GM12878 (cell line): ENCODE data around the gene KIF6. TPM values are rescaled to one million over a fixed set of nuclear protein-coding genes. Genes with fewer than 3 reads are reported as not detected.

Experiments used
- ATF7 ChIP-seq: fragments of 450-650 bp; IDR thresholded peaks from 2 replicates; pipeline ENCODE4 v1.6.1; 2016; ENCODE audit warnings: low read depth, mild to moderate bottlenecking
- CEBPB ChIP-seq, 2 experiments: fragments of 150-350 bp in 1 of 2; IDR thresholded peaks; 2 replicates each; pipeline ENCODE4 v1.6.1; 2012 to 2014; ENCODE audit warnings: low read depth in 2 of 2, low read length in 2 of 2, borderline replicate concordance in 1 of 2, inconsistent platforms in 1 of 2
- CREB1 ChIP-seq: IDR thresholded peaks from 2 replicates; pipeline ENCODE4 v1.6.1; 2012; ENCODE audit warnings: low read depth, mild to moderate bottlenecking, inconsistent platforms
- EP300 ChIP-seq, 2 experiments: fragments of 150-350 bp in 1 of 2; IDR thresholded peaks; 2 replicates each; pipeline ENCODE4 v1.6.1; 2011 to 2012; ENCODE audit warnings: low read depth in 2 of 2, low read length in 2 of 2, borderline replicate concordance in 1 of 2, improper control_type of control experiment in 1 of 2, inconsistent platforms in 1 of 2; ENCODE audit not compliant: control insufficient read depth in 1 of 2
- ETV6 ChIP-seq, 2 experiments: fragments of 450-650 bp in 1 of 2; IDR thresholded peaks in 1 of 2; conservative IDR thresholded peaks in 1 of 2; 2 replicates each; pipeline ENCODE4 v1.6.1; 2014; ENCODE audit warnings: antibody characterized with exemption in 1 of 2, borderline replicate concordance in 1 of 2, low read depth in 1 of 2, mild to moderate bottlenecking in 1 of 2, moderate library complexity in 1 of 2
- EZH2 ChIP-seq: IDR thresholded peaks from 2 replicates; pipeline ENCODE4 v1.6.1; 2012; ENCODE audit warnings: low read depth, mild to moderate bottlenecking, control low read depth, inconsistent platforms, low read length, borderline replicate concordance; ENCODE audit not compliant: control insufficient read depth
- FOXM1 ChIP-seq: IDR thresholded peaks from 2 replicates; pipeline ENCODE4 v1.6.1; 2012; ENCODE audit warnings: low read depth, mild to moderate bottlenecking, inconsistent platforms, low read length, moderate library complexity
- GABPA ChIP-seq: IDR thresholded peaks from 2 replicates; pipeline ENCODE4 v1.6.1; 2014; ENCODE audit warnings: antibody characterized with exemption, low read depth, mild to moderate bottlenecking, inconsistent platforms
- HDAC6 ChIP-seq: fragments of 200-600 bp; sonication (generic); IDR thresholded peaks from one replicate; pipeline ENCODE4 v1.8.0; 2017; ENCODE audit warnings: antibody characterized with exemption; ENCODE audit not compliant: unreplicated experiment
- JUND ChIP-seq: IDR thresholded peaks from 2 replicates; pipeline ENCODE4 v1.6.1; 2012; ENCODE audit warnings: low read depth, mild to moderate bottlenecking, low read length, improper control_type of control experiment, moderate library complexity
- LARP7 ChIP-seq: fragments of 450-650 bp; IDR thresholded peaks from 2 replicates; pipeline ENCODE4 v1.6.1; 2017; ENCODE audit warnings: mild to moderate bottlenecking
- NR2C1 ChIP-seq: fragments of 450-650 bp; IDR thresholded peaks from 2 replicates; pipeline ENCODE4 v1.6.1; 2017; ENCODE audit warnings: antibody characterized with exemption, mild to moderate bottlenecking, moderate library complexity
- RUNX3 ChIP-seq: IDR thresholded peaks from 2 replicates; pipeline ENCODE4 v1.6.1; 2012; ENCODE audit warnings: low read length, inconsistent platforms
- SMAD1 ChIP-seq: fragments of 450-650 bp; IDR thresholded peaks from 2 replicates; pipeline ENCODE4 v1.6.1; 2018; ENCODE audit warnings: mild to moderate bottlenecking, low read depth; ENCODE audit not compliant: partially characterized antibody
- SREBF1 ChIP-seq: IDR thresholded peaks from 2 replicates; pipeline ENCODE4 v1.6.1; 2012; ENCODE audit warnings: mild to moderate bottlenecking, low read length
- SUPT20H ChIP-seq: IDR thresholded peaks from 2 replicates; pipeline ENCODE4 v1.6.1; 2011; ENCODE audit warnings: low read depth, mild to moderate bottlenecking, low read length, moderate library complexity, borderline replicate concordance; ENCODE audit not compliant: control insufficient read depth
- TCF12 ChIP-seq: IDR thresholded peaks from 2 replicates; pipeline ENCODE4 v1.6.1; 2011; ENCODE audit warnings: low read depth, mild to moderate bottlenecking, low read length
- TCF7 ChIP-seq: IDR thresholded peaks from 2 replicates; pipeline ENCODE4 v1.6.1; 2014; ENCODE audit warnings: antibody characterized with exemption, borderline replicate concordance
- ZNF384 ChIP-seq: IDR thresholded peaks from 2 replicates; pipeline ENCODE4 v1.6.1; 2012; ENCODE audit warnings: low read depth, mild to moderate bottlenecking, low read length, improper control_type of control experiment, borderline replicate concordance
- ZNF622 ChIP-seq: fragments of 450-650 bp; IDR thresholded peaks from 2 replicates; pipeline ENCODE4 v1.6.1; 2017; ENCODE audit warnings: mild to moderate bottlenecking, inconsistent platforms
- polyA plus RNA-seq, 11 experiments: library from polyadenylated mRNA; depleted of rRNA in 4 of 11; unstranded in 6 of 11; stranded (reverse) in 5 of 11; fragments of >200 nt; fragmentation: Nextera tagmentation in 4 of 11; fragmentation: Illumina TruSeq in 1 of 11; extraction: Ambion mirVana in 4 of 11; extraction: Trizol in 1 of 11; gene quantifications; 1 replicate in 1 of 11; 2 replicates in 10 of 11; pipeline versions ENCODE4 v1.2.1 to v1.2.3, GENCODE V29; 2011 to 2016; ENCODE audit warnings: inconsistent platforms in 2 of 11, missing spikeins in 2 of 11, low read depth in 1 of 11
- total RNA-seq, 4 experiments: library from RNA; depleted of rRNA in 3 of 4; stranded (reverse); fragments of >200 nt in 3 of 4; fragmentation: Illumina TruSeq in 1 of 4; extraction: Trizol in 1 of 4; gene quantifications; 2 replicates each; pipeline versions ENCODE4 v1.2.1 to v1.2.3, GENCODE V29; 2013 to 2021
- TF ChIP-seq, protein P1 (sequence below), 3 experiments: IDR thresholded peaks in 2 of 3; conservative IDR thresholded peaks in 1 of 3; 2 replicates each; pipeline ENCODE4 v1.5.1; 2011; ENCODE audit warnings: low read depth in 3 of 3, low read length in 3 of 3, mild to moderate bottlenecking in 3 of 3, control low read depth in 2 of 3, moderate library complexity in 2 of 3, inconsistent platforms in 1 of 3, mixed read lengths in 1 of 3; ENCODE audit not compliant: control insufficient read depth in 2 of 3, insufficient read depth in 1 of 3; ENCODE audit errors: extremely low read depth in 1 of 3
- TF ChIP-seq, protein P2 (sequence below): fragments of 450-650 bp; IDR thresholded peaks from 2 replicates; pipeline ENCODE4 v1.6.1; 2016; ENCODE audit warnings: mild to moderate bottlenecking
- TF ChIP-seq, protein P3 (sequence below): fragments of 450-650 bp; formaldehyde crosslinking; IDR thresholded peaks from 2 replicates; pipeline ENCODE4 v1.5.0; 2022; ENCODE audit warnings: mild to moderate bottlenecking, missing genetic modification characterization

Gene KIF6
- total and polyA plus RNA-seq, 10 of the 15 experiments (the other 5 are each of a cell fraction or from before 2014, with no cell fraction given) = 0.09 to 1.0 (median 0.28) TPM

DNA sequence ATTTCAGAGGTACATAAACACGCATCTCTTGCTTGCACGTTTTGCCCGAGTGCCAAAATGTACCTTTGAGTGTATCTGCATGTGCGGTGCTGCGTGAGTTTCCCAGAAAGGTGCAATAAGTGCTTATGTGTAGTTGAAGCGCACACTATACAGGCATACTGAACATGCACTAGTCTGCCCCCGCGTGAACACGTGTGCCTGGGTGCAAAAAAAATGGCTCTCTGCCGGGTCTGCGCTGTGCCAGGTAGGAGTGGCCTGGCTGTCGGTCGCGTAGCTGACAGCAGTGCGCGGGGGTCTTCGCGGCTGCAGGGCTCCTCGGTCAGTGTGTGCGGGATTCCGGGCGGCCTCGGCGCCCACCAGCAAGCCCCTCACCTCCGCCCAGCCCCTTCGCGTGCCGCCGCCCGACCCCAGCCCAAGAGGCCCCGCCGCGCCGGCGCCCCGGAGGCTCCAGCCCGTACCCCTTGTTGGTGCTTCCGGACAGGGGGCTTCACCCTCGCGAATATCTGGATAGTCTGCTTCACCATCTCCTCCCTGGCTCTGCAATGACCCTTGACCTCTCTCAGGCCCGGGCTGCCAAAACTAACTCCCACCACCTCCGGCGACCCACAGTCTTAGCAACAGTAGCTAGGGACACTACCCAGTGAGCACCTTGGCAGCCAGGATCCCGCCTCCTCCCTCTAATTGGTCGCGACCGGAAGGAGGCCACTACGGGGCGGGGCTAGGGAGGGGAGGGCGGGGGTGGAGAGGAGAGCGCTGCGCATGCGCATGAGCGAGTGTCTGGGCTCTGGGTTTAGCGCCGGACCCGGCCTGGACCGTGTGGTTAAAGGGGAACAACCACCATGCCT is at the start of gene KIF6 (continued):
- TF ChIP-seq SREBF1 = no peak
- TF ChIP-seq ATF7 = no peak
- peak; percentile 80 for TF ChIP-seq LARP7
- TF ChIP-seq RUNX3 = 0 out of 2 replicates have a peak, but pooled peaks have one; percentile 6
- TF ChIP-seq TCF7 = no peak
- TF ChIP-seq ZNF384 = 0 out of 2 replicates have a peak, but pooled peaks have one; percentile 12
- TF ChIP-seq, protein P1, sequence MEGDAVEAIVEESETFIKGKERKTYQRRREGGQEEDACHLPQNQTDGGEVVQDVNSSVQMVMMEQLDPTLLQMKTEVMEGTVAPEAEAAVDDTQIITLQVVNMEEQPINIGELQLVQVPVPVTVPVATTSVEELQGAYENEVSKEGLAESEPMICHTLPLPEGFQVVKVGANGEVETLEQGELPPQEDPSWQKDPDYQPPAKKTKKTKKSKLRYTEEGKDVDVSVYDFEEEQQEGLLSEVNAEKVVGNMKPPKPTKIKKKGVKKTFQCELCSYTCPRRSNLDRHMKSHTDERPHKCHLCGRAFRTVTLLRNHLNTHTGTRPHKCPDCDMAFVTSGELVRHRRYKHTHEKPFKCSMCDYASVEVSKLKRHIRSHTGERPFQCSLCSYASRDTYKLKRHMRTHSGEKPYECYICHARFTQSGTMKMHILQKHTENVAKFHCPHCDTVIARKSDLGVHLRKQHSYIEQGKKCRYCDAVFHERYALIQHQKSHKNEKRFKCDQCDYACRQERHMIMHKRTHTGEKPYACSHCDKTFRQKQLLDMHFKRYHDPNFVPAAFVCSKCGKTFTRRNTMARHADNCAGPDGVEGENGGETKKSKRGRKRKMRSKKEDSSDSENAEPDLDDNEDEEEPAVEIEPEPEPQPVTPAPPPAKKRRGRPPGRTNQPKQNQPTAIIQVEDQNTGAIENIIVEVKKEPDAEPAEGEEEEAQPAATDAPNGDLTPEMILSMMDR (IDR thresholded peaks at IDR 0.05 in 2 of 3, conservative IDR thresholded peaks at IDR 0.05 in 1 of 3; ENCODE audit: control insufficient read depth in 2 of 3, extremely low read depth in 1 of 3, insufficient read depth in 1 of 3, low read depth in 3 of 3, low read length in 3 of 3) = no peak
- TF ChIP-seq, protein P2, sequence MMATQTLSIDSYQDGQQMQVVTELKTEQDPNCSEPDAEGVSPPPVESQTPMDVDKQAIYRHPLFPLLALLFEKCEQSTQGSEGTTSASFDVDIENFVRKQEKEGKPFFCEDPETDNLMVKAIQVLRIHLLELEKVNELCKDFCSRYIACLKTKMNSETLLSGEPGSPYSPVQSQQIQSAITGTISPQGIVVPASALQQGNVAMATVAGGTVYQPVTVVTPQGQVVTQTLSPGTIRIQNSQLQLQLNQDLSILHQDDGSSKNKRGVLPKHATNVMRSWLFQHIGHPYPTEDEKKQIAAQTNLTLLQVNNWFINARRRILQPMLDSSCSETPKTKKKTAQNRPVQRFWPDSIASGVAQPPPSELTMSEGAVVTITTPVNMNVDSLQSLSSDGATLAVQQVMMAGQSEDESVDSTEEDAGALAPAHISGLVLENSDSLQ = no peak
- TF ChIP-seq ETV6 (conservative IDR thresholded peaks at IDR 0.05 in 1 of 2, IDR thresholded peaks at IDR 0.05 in 1 of 2; ENCODE audit: borderline replicate concordance in 1 of 2, low read depth in 1 of 2) = no peak
- TF ChIP-seq TCF12 = no peak
- TF ChIP-seq SUPT20H = no peak
- TF ChIP-seq NR2C1 = peak; percentile 88
- TF ChIP-seq GABPA = no peak
- no peak for TF ChIP-seq EP300 (IDR thresholded peaks at IDR 0.05; ENCODE audit: borderline replicate concordance in 1 of 2, control insufficient read depth in 1 of 2, low read depth in 2 of 2, low read length in 2 of 2)
- no peak for TF ChIP-seq EZH2
- TF ChIP-seq HDAC6 = no peak
- TF ChIP-seq, protein P3, sequence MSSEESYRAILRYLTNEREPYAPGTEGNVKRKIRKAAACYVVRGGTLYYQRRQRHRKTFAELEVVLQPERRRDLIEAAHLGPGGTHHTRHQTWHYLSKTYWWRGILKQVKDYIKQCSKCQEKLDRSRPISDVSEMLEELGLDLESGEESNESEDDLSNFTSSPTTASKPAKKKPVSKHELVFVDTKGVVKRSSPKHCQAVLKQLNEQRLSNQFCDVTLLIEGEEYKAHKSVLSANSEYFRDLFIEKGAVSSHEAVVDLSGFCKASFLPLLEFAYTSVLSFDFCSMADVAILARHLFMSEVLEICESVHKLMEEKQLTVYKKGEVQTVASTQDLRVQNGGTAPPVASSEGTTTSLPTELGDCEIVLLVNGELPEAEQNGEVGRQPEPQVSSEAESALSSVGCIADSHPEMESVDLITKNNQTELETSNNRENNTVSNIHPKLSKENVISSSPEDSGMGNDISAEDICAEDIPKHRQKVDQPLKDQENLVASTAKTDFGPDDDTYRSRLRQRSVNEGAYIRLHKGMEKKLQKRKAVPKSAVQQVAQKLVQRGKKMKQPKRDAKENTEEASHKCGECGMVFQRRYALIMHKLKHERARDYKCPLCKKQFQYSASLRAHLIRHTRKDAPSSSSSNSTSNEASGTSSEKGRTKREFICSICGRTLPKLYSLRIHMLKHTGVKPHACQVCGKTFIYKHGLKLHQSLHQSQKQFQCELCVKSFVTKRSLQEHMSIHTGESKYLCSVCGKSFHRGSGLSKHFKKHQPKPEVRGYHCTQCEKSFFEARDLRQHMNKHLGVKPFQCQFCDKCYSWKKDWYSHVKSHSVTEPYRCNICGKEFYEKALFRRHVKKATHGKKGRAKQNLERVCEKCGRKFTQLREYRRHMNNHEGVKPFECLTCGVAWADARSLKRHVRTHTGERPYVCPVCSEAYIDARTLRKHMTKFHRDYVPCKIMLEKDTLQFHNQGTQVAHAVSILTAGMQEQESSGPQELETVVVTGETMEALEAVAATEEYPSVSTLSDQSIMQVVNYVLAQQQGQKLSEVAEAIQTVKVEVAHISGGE = no peak
- no peak for TF ChIP-seq CEBPB (IDR thresholded peaks at IDR 0.05; ENCODE audit: borderline replicate concordance in 1 of 2, low read depth in 2 of 2, low read length in 2 of 2)
- TF ChIP-seq JUND = no peak
- TF ChIP-seq ZNF622 = no peak
- no peak for TF ChIP-seq SMAD1
- no peak for TF ChIP-seq FOXM1
- TF ChIP-seq CREB1 = no peak
